ENCODE results near the gene TMPRSS11A.

TMPRSS11A gene

GRCh38 chr4:67934628-67935027 lies 28.7 kb downstream of the TMPRSS11A start:
- ChIA-PET POLR2A (no interaction called here), CTCF (no interaction called here)
- DNase-seq (ENCODE audit: extremely low spot score) = no peak
- TF ChIP-seq SUZ12 (IDR thresholded peaks at IDR 0.05) (no peak), HDGF (IDR thresholded peaks at IDR 0.05; ENCODE audit: borderline replicate concordance) (no peak), FOXM1 (IDR thresholded peaks at IDR 0.05; ENCODE audit: borderline replicate concordance) (no peak), SP1 (IDR thresholded peaks at IDR 0.05) (no peak)

GRCh38 chr4:67933755-67934154 lies 29.5 kb downstream of the TMPRSS11A start:
- ChIA-PET POLR2A (no interaction called here), CTCF (no interaction called here)
- no peak for DNase-seq (ENCODE audit: extremely low spot score)
- no peak for TF ChIP-seq PKNOX1 (IDR thresholded peaks at IDR 0.05)
- no peak for TF ChIP-seq ELF4 (IDR thresholded peaks at IDR 0.05)
- no peak for TF ChIP-seq HDGF (IDR thresholded peaks at IDR 0.05; ENCODE audit: borderline replicate concordance)
- no peak for TF ChIP-seq SP1 (IDR thresholded peaks at IDR 0.05)
- no peak for TF ChIP-seq CTBP1 (IDR thresholded peaks at IDR 0.05; ENCODE audit: borderline replicate concordance)
- TF ChIP-seq FOXM1 (IDR thresholded peaks at IDR 0.05; ENCODE audit: borderline replicate concordance) = no peak
- TF ChIP-seq BHLHE40 (IDR thresholded peaks at IDR 0.05; ENCODE audit: borderline replicate concordance) = no peak
- no peak for TF ChIP-seq ARNT (IDR thresholded peaks at IDR 0.05)
- no peak for TF ChIP-seq ZNF384 (IDR thresholded peaks at IDR 0.05)
- TF ChIP-seq NFRKB (IDR thresholded peaks at IDR 0.05) = no peak
- no peak for TF ChIP-seq L3MBTL2 (conservative IDR thresholded peaks at IDR 0.05)
- no peak for TF ChIP-seq LEF1 (IDR thresholded peaks at IDR 0.05; ENCODE audit: borderline replicate concordance)
- TF ChIP-seq TARDBP (IDR thresholded peaks at IDR 0.05) = no peak
- TF ChIP-seq FOXA1 (IDR thresholded peaks at IDR 0.05) = no peak

- no peak for TF ChIP-seq ARNT (IDR thresholded peaks at IDR 0.05)
- no peak for TF ChIP-seq FOXA1 (IDR thresholded peaks at IDR 0.05)
- TF ChIP-seq PKNOX1 (IDR thresholded peaks at IDR 0.05) = no peak
- ChIA-PET CTCF (no interaction called here), POLR2A (no interaction called here)
- no peak for DNase-seq (ENCODE audit: extremely low spot score)
These were observed 30.3 kb downstream of the TMPRSS11A start for GRCh38 chr4:67933038-67933437.

GRCh38 chr4:67931256-67931655 lies 32.0 kb downstream of the TMPRSS11A start:
- ChIA-PET POLR2A (no interaction called here), CTCF (no interaction called here)
- TF ChIP-seq FOXK2 (IDR thresholded peaks at IDR 0.05) (no peak), LEF1 (IDR thresholded peaks at IDR 0.05; ENCODE audit: borderline replicate concordance) (no peak), PKNOX1 (IDR thresholded peaks at IDR 0.05) (no peak), FOXA1 (IDR thresholded peaks at IDR 0.05) (no peak), NFRKB (IDR thresholded peaks at IDR 0.05) (no peak), ARNT (IDR thresholded peaks at IDR 0.05) (no peak), SUZ12 (IDR thresholded peaks at IDR 0.05) (no peak), CTBP1 (IDR thresholded peaks at IDR 0.05; ENCODE audit: borderline replicate concordance) (no peak), ELF4 (IDR thresholded peaks at IDR 0.05) (no peak), L3MBTL2 (conservative IDR thresholded peaks at IDR 0.05) (no peak), HDGF (IDR thresholded peaks at IDR 0.05; ENCODE audit: borderline replicate concordance) (no peak)
- DNase-seq (ENCODE audit: extremely low spot score) = no peak

GRCh38 chr4:67929426-67929825 lies 33.9 kb downstream of the TMPRSS11A start:
- ChIA-PET POLR2A (no interaction called here), CTCF (no interaction called here)
- TF ChIP-seq ELF4 (IDR thresholded peaks at IDR 0.05) (no peak), FOXK2 (IDR thresholded peaks at IDR 0.05) (no peak), L3MBTL2 (conservative IDR thresholded peaks at IDR 0.05) (no peak), SUZ12 (IDR thresholded peaks at IDR 0.05) (no peak), FOXM1 (IDR thresholded peaks at IDR 0.05; ENCODE audit: borderline replicate concordance) (no peak), TARDBP (IDR thresholded peaks at IDR 0.05) (no peak), SP1 (IDR thresholded peaks at IDR 0.05) (no peak), PKNOX1 (IDR thresholded peaks at IDR 0.05) (no peak), ARNT (IDR thresholded peaks at IDR 0.05) (no peak), HDGF (IDR thresholded peaks at IDR 0.05; ENCODE audit: borderline replicate concordance) (no peak), NFRKB (IDR thresholded peaks at IDR 0.05) (no peak), LEF1 (IDR thresholded peaks at IDR 0.05; ENCODE audit: borderline replicate concordance) (no peak), BHLHE40 (IDR thresholded peaks at IDR 0.05; ENCODE audit: borderline replicate concordance) (no peak), ZNF384 (IDR thresholded peaks at IDR 0.05) (no peak)
- no peak for DNase-seq (ENCODE audit: extremely low spot score)

GRCh38 chr4:67928546-67928945 lies 34.7 kb downstream of the TMPRSS11A start:
- ChIA-PET POLR2A (no interaction called here), CTCF (no interaction called here)
- no peak for TF ChIP-seq HDGF (IDR thresholded peaks at IDR 0.05; ENCODE audit: borderline replicate concordance)
- no peak for TF ChIP-seq ZNF384 (IDR thresholded peaks at IDR 0.05)
- no peak for TF ChIP-seq BHLHE40 (IDR thresholded peaks at IDR 0.05; ENCODE audit: borderline replicate concordance)
- no peak for DNase-seq (ENCODE audit: extremely low spot score)

- DNase-seq (ENCODE audit: extremely low spot score) = no peak
- POLR2A ChIA-PET = no interaction called here
- TF ChIP-seq PKNOX1 (IDR thresholded peaks at IDR 0.05) = no peak
- no peak for TF ChIP-seq TARDBP (IDR thresholded peaks at IDR 0.05)
- CTCF ChIA-PET = no interaction called here
These were observed 36.0 kb downstream of the TMPRSS11A start for GRCh38 chr4:67927251-67927650.

Measured in HEK293T (cell line).